ENCODE data around the gene KANSL1. TPM values are rescaled to one million over a fixed set of nuclear protein-coding genes. Genes with fewer than 3 reads are reported as not detected.

Gene KANSL1
- polyA plus RNA-seq, 1 of the 3 experiments (the other 2 are of a cell fraction), result 10.0 TPM

DNA sequence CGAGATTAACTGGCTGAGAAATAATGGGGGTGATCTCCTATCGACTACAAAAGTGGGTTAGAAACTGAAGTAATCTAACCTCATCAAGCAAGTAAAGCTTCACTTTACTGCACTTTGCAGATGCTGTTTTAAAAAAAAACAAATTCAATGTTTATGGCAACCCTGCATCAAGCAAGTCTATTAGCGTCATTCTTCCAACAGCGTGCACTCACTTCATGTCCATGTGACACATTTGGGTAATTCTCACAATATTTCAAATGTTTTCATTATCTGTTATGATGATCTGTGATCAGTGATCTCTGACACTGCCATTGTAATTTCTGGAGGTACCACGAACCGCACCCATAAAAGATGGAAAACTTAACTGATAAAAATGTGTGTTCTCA, 70.8 kb downstream of the KANSL1 start:
- POLR2A ChIA-PET, result no interaction called here
- H3K4me2 ChIP-seq, result no peak overlapping the region
- CTCF ChIA-PET, result interaction anchor here (1.0 kb wide), 1 partner anchor 9 kb away, joined by 3 read pairs; no protein-coding TSS in a partner anchor

DNA sequence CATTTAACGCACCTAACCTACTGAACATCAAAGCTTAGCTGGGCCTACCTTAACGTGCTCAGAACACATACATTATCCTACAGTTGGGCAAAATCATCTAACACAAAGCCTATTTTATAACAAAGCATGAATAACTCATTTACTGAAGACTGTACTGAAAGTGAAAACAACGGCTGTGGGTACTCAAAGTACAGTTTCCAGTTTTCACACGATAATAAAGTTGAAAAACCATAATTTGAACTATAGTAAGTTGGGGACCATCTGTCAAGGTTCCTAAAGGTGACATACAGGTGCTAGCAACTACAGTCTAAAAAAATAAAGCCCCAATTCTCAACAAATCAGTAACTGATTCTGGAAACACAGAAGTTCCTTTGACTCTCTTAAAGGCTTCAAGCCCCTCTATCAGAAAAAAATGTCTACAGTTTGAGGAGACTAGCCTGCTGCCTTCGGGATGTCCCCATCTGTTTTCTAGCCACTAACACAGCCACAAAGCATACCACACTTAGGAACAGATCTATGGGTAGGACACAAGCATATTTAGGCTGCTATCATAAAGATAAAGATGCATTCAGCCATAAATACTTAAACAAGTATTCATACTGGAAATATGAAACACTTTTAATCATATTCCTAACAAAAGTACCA, 71.3 kb downstream of the KANSL1 start:
- TF ChIP-seq FOXM1 (IDR thresholded peaks at IDR 0.05; ENCODE audit: low read depth), result no peak
- no peak for TF ChIP-seq FOXJ3 (CRISPR knock-in tag; IDR thresholded peaks at IDR 0.05)
- TF ChIP-seq NFIC (IDR thresholded peaks at IDR 0.05; ENCODE audit: borderline replicate concordance), result no peak
- no peak for TF ChIP-seq GABPA (IDR thresholded peaks at IDR 0.05; ENCODE audit: low read depth)
- no peak for TF ChIP-seq JUND (IDR thresholded peaks at IDR 0.05)
- no peak for TF ChIP-seq SIN3A (IDR thresholded peaks at IDR 0.05; ENCODE audit: borderline replicate concordance, low read depth, low read length)
- no peak for TF ChIP-seq MXI1 (IDR thresholded peaks at IDR 0.05; ENCODE audit: low read depth, low read length)
- no peak for TF ChIP-seq RCOR1 (IDR thresholded peaks at IDR 0.05; ENCODE audit: low read length)
- no peak for TF ChIP-seq SMC3 (IDR thresholded peaks at IDR 0.05; ENCODE audit: low read depth, low read length)
- TF ChIP-seq MEF2A (IDR thresholded peaks at IDR 0.05; ENCODE audit: borderline replicate concordance, low read depth), result no peak
- TF ChIP-seq EP300 (IDR thresholded peaks at IDR 0.05; ENCODE audit: borderline replicate concordance in 1 of 2, low read depth in 1 of 2, low read length in 1 of 2), result no peak
- TF ChIP-seq, protein P1, sequence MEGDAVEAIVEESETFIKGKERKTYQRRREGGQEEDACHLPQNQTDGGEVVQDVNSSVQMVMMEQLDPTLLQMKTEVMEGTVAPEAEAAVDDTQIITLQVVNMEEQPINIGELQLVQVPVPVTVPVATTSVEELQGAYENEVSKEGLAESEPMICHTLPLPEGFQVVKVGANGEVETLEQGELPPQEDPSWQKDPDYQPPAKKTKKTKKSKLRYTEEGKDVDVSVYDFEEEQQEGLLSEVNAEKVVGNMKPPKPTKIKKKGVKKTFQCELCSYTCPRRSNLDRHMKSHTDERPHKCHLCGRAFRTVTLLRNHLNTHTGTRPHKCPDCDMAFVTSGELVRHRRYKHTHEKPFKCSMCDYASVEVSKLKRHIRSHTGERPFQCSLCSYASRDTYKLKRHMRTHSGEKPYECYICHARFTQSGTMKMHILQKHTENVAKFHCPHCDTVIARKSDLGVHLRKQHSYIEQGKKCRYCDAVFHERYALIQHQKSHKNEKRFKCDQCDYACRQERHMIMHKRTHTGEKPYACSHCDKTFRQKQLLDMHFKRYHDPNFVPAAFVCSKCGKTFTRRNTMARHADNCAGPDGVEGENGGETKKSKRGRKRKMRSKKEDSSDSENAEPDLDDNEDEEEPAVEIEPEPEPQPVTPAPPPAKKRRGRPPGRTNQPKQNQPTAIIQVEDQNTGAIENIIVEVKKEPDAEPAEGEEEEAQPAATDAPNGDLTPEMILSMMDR (IDR thresholded peaks at IDR 0.05), result no peak
- TF ChIP-seq, protein P2, sequence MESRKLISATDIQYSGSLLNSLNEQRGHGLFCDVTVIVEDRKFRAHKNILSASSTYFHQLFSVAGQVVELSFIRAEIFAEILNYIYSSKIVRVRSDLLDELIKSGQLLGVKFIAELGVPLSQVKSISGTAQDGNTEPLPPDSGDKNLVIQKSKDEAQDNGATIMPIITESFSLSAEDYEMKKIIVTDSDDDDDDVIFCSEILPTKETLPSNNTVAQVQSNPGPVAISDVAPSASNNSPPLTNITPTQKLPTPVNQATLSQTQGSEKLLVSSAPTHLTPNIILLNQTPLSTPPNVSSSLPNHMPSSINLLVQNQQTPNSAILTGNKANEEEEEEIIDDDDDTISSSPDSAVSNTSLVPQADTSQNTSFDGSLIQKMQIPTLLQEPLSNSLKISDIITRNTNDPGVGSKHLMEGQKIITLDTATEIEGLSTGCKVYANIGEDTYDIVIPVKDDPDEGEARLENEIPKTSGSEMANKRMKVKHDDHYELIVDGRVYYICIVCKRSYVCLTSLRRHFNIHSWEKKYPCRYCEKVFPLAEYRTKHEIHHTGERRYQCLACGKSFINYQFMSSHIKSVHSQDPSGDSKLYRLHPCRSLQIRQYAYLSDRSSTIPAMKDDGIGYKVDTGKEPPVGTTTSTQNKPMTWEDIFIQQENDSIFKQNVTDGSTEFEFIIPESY (IDR thresholded peaks at IDR 0.05; ENCODE audit: borderline replicate concordance, low read depth), result no peak
- TF ChIP-seq CHD2 (IDR thresholded peaks at IDR 0.05; ENCODE audit: low read length, partially characterized antibody), result no peak
- TF ChIP-seq FOSL2 (IDR thresholded peaks at IDR 0.05; ENCODE audit: borderline replicate concordance, low read depth), result no peak
- TF ChIP-seq, protein P3, sequence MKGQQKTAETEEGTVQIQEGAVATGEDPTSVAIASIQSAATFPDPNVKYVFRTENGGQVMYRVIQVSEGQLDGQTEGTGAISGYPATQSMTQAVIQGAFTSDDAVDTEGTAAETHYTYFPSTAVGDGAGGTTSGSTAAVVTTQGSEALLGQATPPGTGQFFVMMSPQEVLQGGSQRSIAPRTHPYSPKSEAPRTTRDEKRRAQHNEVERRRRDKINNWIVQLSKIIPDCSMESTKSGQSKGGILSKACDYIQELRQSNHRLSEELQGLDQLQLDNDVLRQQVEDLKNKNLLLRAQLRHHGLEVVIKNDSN (IDR thresholded peaks at IDR 0.05; ENCODE audit: borderline replicate concordance, low read depth), result no peak
- TF ChIP-seq RAD21 (IDR thresholded peaks at IDR 0.05; ENCODE audit: low read length), result no peak
- TF ChIP-seq ELF1 (IDR thresholded peaks at IDR 0.05), result no peak
- H3K4me1 ChIP-seq (ENCODE audit: control insufficient read depth in 1 of 2, insufficient read depth in 2 of 2, low read depth in 1 of 2, low read length in 1 of 2), result peaks cover 3 to 5% of the 10 kb centered on the region in 2 experiments; a peak in 2 of 4 replicates
- peaks cover 99% of the 10 kb centered on the region for H3K79me2 ChIP-seq (ENCODE audit: insufficient read depth)
- no peak overlapping the region for H3K4me2 ChIP-seq
- no peaks in the 10 kb centered on the region for H3K9me3 ChIP-seq
- WGBS (ENCODE audit: low lambda C conversion rate), result 93% methylated on average over 5 of the region's 5 CpGs
- no peaks in the 10 kb centered on the region for H3K9me2 ChIP-seq
- H4K20me1 ChIP-seq (ENCODE audit: insufficient read depth), result peaks cover 98% of the 10 kb centered on the region
- no peak for DNase-seq
- POLR2A ChIA-PET, result no interaction called here
- no peak overlapping the region for H3K4me3 ChIP-seq (ENCODE audit: low read depth in 2 of 2, low read length in 1 of 2)
- H3K9ac ChIP-seq, result no peak overlapping the region
- H2AFZ ChIP-seq (ENCODE audit: low read depth), result no peak overlapping the region
- no peaks in the 10 kb centered on the region for H3K27me3 ChIP-seq (ENCODE audit: insufficient read depth)
- peaks cover 0 to 14% of the 10 kb centered on the region in 2 experiments for H3K36me3 ChIP-seq (replicated peaks in 1 of 2; ENCODE audit: control insufficient read depth in 1 of 2, insufficient read depth in 2 of 2, low read length in 1 of 2)
- no peak overlapping the region for H3K27ac ChIP-seq (ENCODE audit: low read depth in 2 of 2, low read length in 1 of 2)
- CTCF ChIA-PET, result interaction anchor here (1.1 kb wide), 1 partner anchor 78 kb away, joined by 3 read pairs; no protein-coding TSS in a partner anchor
- no peaks in the 10 kb centered on the region for H3F3A ChIP-seq (replicated peaks; ENCODE audit: insufficient read depth)

More for the DNA sequence above, 70.8 kb downstream of the KANSL1 start:
- H3K9me3 ChIP-seq, result no peaks in the 10 kb centered on the region
- no peaks in the 10 kb centered on the region for H3K27me3 ChIP-seq (ENCODE audit: insufficient read depth)
- WGBS (ENCODE audit: low lambda C conversion rate), result 96% methylated on average over 6 of the region's 6 CpGs
- H3K4me1 ChIP-seq (ENCODE audit: control insufficient read depth in 1 of 2, insufficient read depth in 2 of 2, low read depth in 1 of 2, low read length in 1 of 2), result peaks cover 3 to 5% of the 10 kb centered on the region in 2 experiments; a peak in 2 of 4 replicates
- no peak overlapping the region for H2AFZ ChIP-seq (ENCODE audit: low read depth)
- H3K9ac ChIP-seq, result no peak overlapping the region
- H3K27ac ChIP-seq (ENCODE audit: low read depth in 2 of 2, low read length in 1 of 2), result no peak overlapping the region
- no peaks in the 10 kb centered on the region for H3K9me2 ChIP-seq
- H3K36me3 ChIP-seq (replicated peaks in 1 of 2; ENCODE audit: control insufficient read depth in 1 of 2, insufficient read depth in 2 of 2, low read length in 1 of 2), result peaks cover 0 to 13% of the 10 kb centered on the region in 2 experiments
- peaks cover 98% of the 10 kb centered on the region for H4K20me1 ChIP-seq (ENCODE audit: insufficient read depth)
- TF ChIP-seq, protein P2 (IDR thresholded peaks at IDR 0.05; ENCODE audit: borderline replicate concordance, low read depth), result no peak
- TF ChIP-seq ELF1 (IDR thresholded peaks at IDR 0.05), result no peak
- no peaks in the 10 kb centered on the region for H3F3A ChIP-seq (replicated peaks; ENCODE audit: insufficient read depth)
- no peak overlapping the region for H3K4me3 ChIP-seq (ENCODE audit: low read depth in 2 of 2, low read length in 1 of 2)
- DNase-seq, result no peak
- H3K79me2 ChIP-seq (ENCODE audit: insufficient read depth), result peaks cover 99% of the 10 kb centered on the region
